Measurements from ENCODE around the gene NFKB2.

NFKB2 gene

GRCh38 chr10:102416695-102417094, 21.2 kb downstream of the NFKB2 start:
- no peaks in the 10 kb centered on the region for H3K9me3 Mint-ChIP-seq
- CTCF ChIA-PET: interaction anchor here (1.6 kb wide), 1 partner anchor 17 kb away, joined by 5 read pairs; no protein-coding TSS in a partner anchor

DNA sequence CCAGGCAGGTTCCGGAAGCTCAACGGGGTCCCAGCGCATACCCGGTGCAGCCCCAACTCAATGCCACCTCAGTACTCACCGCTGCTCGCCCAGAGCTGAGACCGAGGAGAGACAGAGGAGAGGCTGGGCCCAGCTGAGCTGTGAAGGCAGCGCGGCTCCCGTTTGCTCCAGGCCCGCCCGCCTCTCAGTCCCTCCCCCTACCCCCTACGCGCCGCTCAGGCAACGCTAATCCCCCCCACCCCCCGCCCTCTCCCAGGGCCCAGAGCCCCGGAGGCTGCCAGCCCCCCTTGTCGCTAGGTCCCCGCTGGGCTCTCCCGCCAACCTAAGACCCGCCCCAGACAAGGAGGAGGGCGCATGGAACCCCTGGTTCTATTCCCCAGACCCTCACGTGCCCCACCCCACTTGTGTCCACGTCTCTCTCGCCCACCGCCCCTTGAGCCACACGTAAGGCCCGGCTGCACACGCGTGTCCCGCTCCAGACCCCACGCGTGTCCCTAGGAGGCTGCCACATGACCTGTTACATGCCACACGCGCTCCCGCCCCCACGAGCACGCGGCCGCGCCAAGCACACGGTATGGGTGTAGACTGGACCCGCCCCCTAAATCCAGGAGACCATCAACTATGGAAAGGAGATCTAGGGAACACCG, 23.2 kb downstream of the NFKB2 start, which contains the start of gene PSD:
PSD (minus strand) TSS at position 164 of the 647 bp plus-strand sequence. CDS start 1,747 bp downstream, outside the sequence.
- peaks cover 38% of the 10 kb centered on the region for H3K4me1 Mint-ChIP-seq
- CTCF ChIA-PET: no interaction called here
- peaks cover 68% of the 10 kb centered on the region for H3K27me3 Mint-ChIP-seq
- DNase-seq: no peak
- no peaks in the 10 kb centered on the region for H3K9me3 Mint-ChIP-seq
- H3K4me3 Mint-ChIP-seq: peak within 1 kb of the TSS; percentile 96
- H3K27ac Mint-ChIP-seq: peak within 1 kb of the TSS; percentile 69
- H3K36me3 Mint-ChIP-seq: peaks cover 10% of the 10 kb centered on the region

More at GRCh38 chr10:102416695-102417094, 21.2 kb downstream of the NFKB2 start:
- peaks cover 88% of the 10 kb centered on the region for H3K27me3 Mint-ChIP-seq
- no peak overlapping the region for H3K4me3 Mint-ChIP-seq
- H3K36me3 Mint-ChIP-seq: peaks cover 1% of the 10 kb centered on the region
- peaks cover 33% of the 10 kb centered on the region for H3K4me1 Mint-ChIP-seq
- DNase-seq: no peak
- H3K27ac Mint-ChIP-seq: no peak overlapping the region

DNA sequence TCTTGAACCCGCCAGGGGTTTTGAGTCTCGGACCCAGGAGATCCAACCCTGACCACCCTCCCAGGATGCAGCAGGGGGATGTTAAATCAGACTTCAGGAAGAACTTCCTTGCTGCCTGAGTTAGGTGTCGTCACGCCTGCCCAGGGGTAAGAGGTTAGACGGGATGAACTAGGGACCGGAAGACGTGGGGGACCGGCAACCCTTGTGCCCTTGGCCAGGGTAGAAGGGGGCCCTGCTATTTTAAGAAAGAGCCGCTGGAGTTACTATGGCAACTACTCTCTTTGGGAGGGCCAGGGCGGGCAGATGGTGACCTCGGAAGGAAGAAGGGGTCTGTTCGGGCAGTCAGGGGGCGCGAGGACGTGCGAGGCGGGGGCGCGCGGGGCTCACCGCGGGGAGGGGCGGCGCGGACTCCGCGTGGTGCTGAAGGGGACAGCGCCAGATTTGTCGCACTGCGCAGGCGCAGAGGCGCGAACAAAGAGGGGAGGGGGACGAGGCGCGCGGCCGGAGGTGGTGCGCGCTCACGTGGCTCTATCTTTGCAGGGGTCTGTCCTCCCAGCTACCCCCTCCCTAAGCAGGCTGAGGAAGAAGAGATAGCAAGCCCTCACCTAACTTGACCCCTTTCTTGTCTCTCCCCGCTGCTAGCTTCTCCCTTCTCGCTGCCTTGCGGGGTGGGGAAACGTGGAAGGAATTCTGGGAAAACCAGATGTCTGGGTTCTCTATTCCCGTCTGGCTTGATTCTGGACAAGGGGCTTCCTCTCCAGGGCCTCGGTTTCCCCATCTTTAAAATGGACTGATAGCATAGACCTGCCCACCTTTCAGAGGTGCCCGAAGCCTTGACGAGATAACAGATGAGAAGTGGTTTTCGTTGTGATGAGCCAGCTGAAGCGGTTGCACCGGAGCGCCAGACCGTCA, 24.0 kb downstream of the NFKB2 start:
- Mint-ChIP-seq H3K36me3 (peaks cover 16% of the 10 kb centered on the region), H3K4me1 (peaks cover 40% of the 10 kb centered on the region), H3K27me3 (peaks cover 60% of the 10 kb centered on the region), H3K4me3 (peak overlapping the region; percentile 96), H3K9me3 (no peaks in the 10 kb centered on the region), H3K27ac (peak overlapping the region; percentile 37)
- peak; percentile 83 for DNase-seq
- CTCF ChIA-PET: interaction anchor here (0.6 to 5.0 kb wide), 6 partner anchors 12 to 189 kb away, joined by 3 to 33 read pairs (median 5); partner anchors contain the start of gene NFKB2

DNA sequence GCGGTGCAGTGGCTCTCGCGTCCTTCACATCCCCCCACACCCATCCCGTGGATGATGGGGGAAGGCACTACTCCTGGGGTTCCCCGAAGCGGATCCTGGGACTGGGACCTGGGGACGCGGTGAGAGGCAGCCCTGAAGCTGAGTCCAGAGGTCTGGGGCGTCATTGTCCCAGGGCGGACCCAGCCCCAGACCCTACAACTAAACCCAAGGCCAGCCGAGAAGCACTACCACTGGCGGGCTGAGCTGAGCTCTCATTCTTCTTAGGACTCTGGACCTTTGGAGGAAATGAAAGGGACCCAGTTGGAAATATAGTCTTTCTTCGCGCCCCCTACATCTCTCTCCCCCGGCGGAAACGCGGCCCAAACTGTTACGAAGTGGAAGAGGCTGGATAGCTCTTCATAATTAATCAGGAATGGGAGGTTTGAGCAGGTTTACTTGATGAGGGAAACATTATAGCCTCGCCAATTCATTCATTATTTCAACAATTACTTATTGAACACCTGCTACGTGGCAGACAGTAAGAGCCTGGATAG, 24.7 kb downstream of the NFKB2 start:
- peaks cover 53% of the 10 kb centered on the region for H3K27me3 Mint-ChIP-seq
- peaks cover 16% of the 10 kb centered on the region for H3K36me3 Mint-ChIP-seq
- H3K27ac Mint-ChIP-seq: peak overlapping the region; percentile 96
- H3K4me3 Mint-ChIP-seq: peak overlapping the region; percentile 96
- H3K4me1 Mint-ChIP-seq: peaks cover 40% of the 10 kb centered on the region
- CTCF ChIA-PET: interaction anchor here (0.7 to 5.0 kb wide), 7 partner anchors 11 to 190 kb away, joined by 3 to 33 read pairs (median 5); partner anchors contain the start of genes C10orf95 and NFKB2
- no peak for DNase-seq
- no peaks in the 10 kb centered on the region for H3K9me3 Mint-ChIP-seq

GRCh38 chr10:102420714-102421506, 25.4 kb downstream of the NFKB2 start, which contains the start of gene FBXL15:
FBXL15 (plus strand) TSS chr10:102420836; CDS start chr10:102421130, 294 bp downstream.
- CTCF ChIA-PET: interaction anchor here (0.7 to 5.0 kb wide), 13 partner anchors 8 to 191 kb away, joined by 3 to 35 read pairs (median 7); partner anchors contain the start of genes C10orf95, CUEDC2 and NFKB2
- Mint-ChIP-seq H3K27me3 (peaks cover 49% of the 10 kb centered on the region), H3K27ac (peak within 1 kb of the TSS; percentile 96), H3K4me1 (peaks cover 40% of the 10 kb centered on the region), H3K9me3 (no peaks in the 10 kb centered on the region), H3K36me3 (peaks cover 17% of the 10 kb centered on the region), H3K4me3 (peak within 1 kb of the TSS; percentile 96)
- DNase-seq: peak; percentile 97

DNA sequence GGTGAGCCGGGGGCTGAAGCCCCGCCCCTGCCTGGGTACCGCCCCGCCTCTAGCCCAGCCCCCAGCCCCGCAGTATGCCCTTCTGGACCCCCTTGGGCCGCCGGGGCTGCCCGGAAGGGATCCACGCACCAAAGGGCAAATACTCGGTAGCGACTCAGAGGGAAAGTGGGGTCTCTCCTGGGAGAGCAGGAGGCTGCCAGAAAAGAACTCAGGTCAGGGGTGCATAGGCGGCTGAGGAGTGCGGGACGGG, 25.9 kb downstream of the NFKB2 start:
- H3K36me3 Mint-ChIP-seq: peaks cover 17% of the 10 kb centered on the region
- H3K9me3 Mint-ChIP-seq: no peaks in the 10 kb centered on the region
- peaks cover 42% of the 10 kb centered on the region for H3K4me1 Mint-ChIP-seq
- CTCF ChIA-PET: interaction anchor here (1.1 to 5.0 kb wide), 12 partner anchors 8 to 195 kb away, joined by 3 to 35 read pairs (median 6); partner anchors contain the start of genes C10orf95 and CUEDC2
- H3K27me3 Mint-ChIP-seq: peaks cover 43% of the 10 kb centered on the region
- DNase-seq: no peak
- H3K27ac Mint-ChIP-seq: peak overlapping the region; percentile 96
- H3K4me3 Mint-ChIP-seq: peak overlapping the region; percentile 96

- Mint-ChIP-seq H3K27me3 (peaks cover 40% of the 10 kb centered on the region), H3K9me3 (no peaks in the 10 kb centered on the region), H3K4me3 (peak overlapping the region; percentile 96), H3K27ac (peak overlapping the region; percentile 96), H3K4me1 (peaks cover 42% of the 10 kb centered on the region), H3K36me3 (peaks cover 17% of the 10 kb centered on the region)
- DNase-seq: peak; percentile 54
- CTCF ChIA-PET: interaction anchor here (1.0 to 5.0 kb wide), 16 partner anchors 8 to 262 kb away, joined by 3 to 35 read pairs (median 5); partner anchors contain the start of genes C10orf95, CUEDC2 and SUFU
These were observed 26.4 kb downstream of the NFKB2 start for GRCh38 chr10:102421757-102422512.

GRCh38 chr10:102422545-102423129, 27.1 kb downstream of the NFKB2 start:
- H3K27me3 Mint-ChIP-seq: peaks cover 33% of the 10 kb centered on the region
- H3K4me3 Mint-ChIP-seq: peak overlapping the region; percentile 96
- peak overlapping the region; percentile 86 for H3K27ac Mint-ChIP-seq
- peak; percentile 70 for DNase-seq
- CTCF ChIA-PET: interaction anchor here (0.6 to 5.0 kb wide), 22 partner anchors 8 to 263 kb away, joined by 3 to 35 read pairs (median 3); partner anchors contain the start of genes C10orf95, CUEDC2 and SUFU
- H3K36me3 Mint-ChIP-seq: peaks cover 19% of the 10 kb centered on the region
- H3K9me3 Mint-ChIP-seq: no peaks in the 10 kb centered on the region
- peaks cover 42% of the 10 kb centered on the region for H3K4me1 Mint-ChIP-seq

DNA sequence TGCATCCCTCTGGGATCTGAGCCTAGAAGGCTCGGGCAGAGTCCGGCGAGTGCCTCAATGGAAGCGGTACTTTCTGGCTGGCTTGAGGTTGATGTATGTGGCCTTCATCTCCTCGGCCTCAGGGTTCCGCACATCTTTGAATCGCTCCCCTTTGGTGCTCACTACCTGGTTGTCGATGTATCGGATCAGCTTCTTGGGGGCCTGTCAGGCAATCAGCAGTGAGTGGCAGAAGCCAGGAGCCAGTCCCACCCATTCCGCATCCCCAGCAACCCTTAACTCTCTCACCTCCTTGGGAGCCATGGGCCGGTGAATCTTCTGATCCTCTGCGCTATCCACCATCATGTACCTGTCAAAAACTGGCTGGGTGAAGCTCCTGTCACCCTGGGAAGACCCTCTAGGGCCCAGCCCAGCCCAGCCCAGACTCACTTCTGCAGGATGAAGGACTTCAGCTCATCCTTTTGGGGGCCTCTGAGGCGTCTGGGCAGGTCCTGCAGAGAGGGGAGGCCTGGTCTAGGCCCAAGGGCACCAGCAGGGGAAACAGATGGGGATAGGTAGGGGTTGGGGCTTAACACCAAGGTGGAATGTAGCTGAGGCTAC, 28.0 kb downstream of the NFKB2 start:
- Mint-ChIP-seq H3K36me3 (peaks cover 19% of the 10 kb centered on the region), H3K4me1 (peaks cover 42% of the 10 kb centered on the region), H3K27ac (no peak overlapping the region), H3K4me3 (peak overlapping the region; percentile 96), H3K27me3 (peaks cover 24% of the 10 kb centered on the region), H3K9me3 (no peaks in the 10 kb centered on the region)
- CTCF ChIA-PET: interaction anchor here (0.6 to 5.0 kb wide), 13 partner anchors 9 to 264 kb away, joined by 3 to 35 read pairs (median 3); partner anchors contain the start of gene CUEDC2
- no peak for DNase-seq

DNA sequence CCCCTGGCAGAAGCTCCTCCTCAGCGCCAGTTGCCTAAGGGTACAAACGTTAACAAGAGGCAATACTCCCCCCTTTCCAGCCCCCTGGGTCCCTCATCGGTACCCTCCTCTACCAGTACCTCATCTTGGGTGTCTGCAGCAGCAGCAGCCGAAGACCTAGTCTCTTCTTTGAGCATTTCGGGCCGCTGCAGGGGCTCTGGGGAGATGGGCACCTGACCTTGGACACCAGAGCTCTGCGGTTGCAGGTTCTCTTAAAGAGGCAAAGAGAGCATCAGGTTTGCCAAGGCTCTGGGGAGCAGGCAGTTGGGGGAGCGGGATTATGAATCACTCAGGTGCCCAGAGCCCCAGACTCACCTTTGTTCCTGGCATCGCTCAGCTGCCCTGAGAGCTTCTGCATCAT, 28.6 kb downstream of the NFKB2 start:
- peaks cover 18% of the 10 kb centered on the region for H3K27me3 Mint-ChIP-seq
- H3K27ac Mint-ChIP-seq: no peak overlapping the region
- CTCF ChIA-PET: interaction anchor here (1.2 to 5.0 kb wide), 5 partner anchors 21 to 194 kb away, joined by 3 to 35 read pairs (median 28); no protein-coding TSS in a partner anchor
- H3K36me3 Mint-ChIP-seq: peaks cover 19% of the 10 kb centered on the region
- DNase-seq: no peak
- no peak overlapping the region for H3K4me3 Mint-ChIP-seq
- H3K4me1 Mint-ChIP-seq: peaks cover 38% of the 10 kb centered on the region
- H3K9me3 Mint-ChIP-seq: no peaks in the 10 kb centered on the region

GRCh38 chr10:102424916-102425315, 29.4 kb downstream of the NFKB2 start:
- Mint-ChIP-seq H3K9me3 (no peaks in the 10 kb centered on the region), H3K27me3 (peaks cover 10% of the 10 kb centered on the region), H3K36me3 (peaks cover 19% of the 10 kb centered on the region), H3K27ac (no peak overlapping the region), H3K4me3 (no peak overlapping the region), H3K4me1 (peaks cover 31% of the 10 kb centered on the region)
- CTCF ChIA-PET: interaction anchor here (1.2 to 4.5 kb wide), 4 partner anchors 22 to 194 kb away, joined by 5 to 35 read pairs (median 17); no protein-coding TSS in a partner anchor
- DNase-seq: no peak

- CTCF ChIA-PET: interaction anchor here (0.9 to 1.3 kb wide), 3 partner anchors 22 to 195 kb away, joined by 3 to 6 read pairs (median 5); no protein-coding TSS in a partner anchor
- DNase-seq: no peak
- no peak overlapping the region for H3K4me3 Mint-ChIP-seq
- no peaks in the 10 kb centered on the region for H3K9me3 Mint-ChIP-seq
- H3K36me3 Mint-ChIP-seq: peaks cover 20% of the 10 kb centered on the region
- H3K27ac Mint-ChIP-seq: no peak overlapping the region
- H3K4me1 Mint-ChIP-seq: peaks cover 26% of the 10 kb centered on the region
- H3K27me3 Mint-ChIP-seq: peaks cover 6% of the 10 kb centered on the region
These were observed 29.9 kb downstream of the NFKB2 start for GRCh38 chr10:102425444-102425843.
